Measurements from ENCODE around the gene CTNNBIP1. TPM values are rescaled to one million over a fixed set of nuclear protein-coding genes. Genes with fewer than 3 reads are reported as not detected.

Gene CTNNBIP1
- total and polyA plus RNA-seq, 2 of the 8 experiments (the other 6 are each of a cell fraction or from before 2014, with no cell fraction given), result 40.9 to 46.6 TPM

- H3K4ac ChIP-seq (replicated peaks; ENCODE audit: insufficient read length, low read depth, low read length), result no peak overlapping the region
- CTCF ChIA-PET (ENCODE audit: partially characterized antibody), result interaction anchor here (0.8 kb wide), 1 partner anchor 27 kb away, joined by 3 read pairs; no protein-coding TSS in a partner anchor
- H2BK12ac ChIP-seq (ENCODE audit: low read depth, low read length), result no peak overlapping the region
- no peak overlapping the region for H3K27ac ChIP-seq (ENCODE audit: low read depth, low read length)
- DNase-seq (ENCODE audit: low read depth in 1 of 2, low spot score in 2 of 2) (no peak), FAIRE-seq (no peak)
- no peak overlapping the region for H3K4me3 ChIP-seq (ENCODE audit: extremely low read depth in 1 of 4, insufficient read depth in 2 of 4, low read depth in 3 of 4, low read length in 4 of 4)
- H3K23ac ChIP-seq (ENCODE audit: insufficient read length), result no peak overlapping the region
- no peak overlapping the region for H3K4me2 ChIP-seq (ENCODE audit: insufficient read depth in 1 of 2, low read depth in 2 of 2, low read length in 2 of 2)
- no peak overlapping the region for H2AFZ ChIP-seq (ENCODE audit: low read length)
- no peak overlapping the region for H2BK5ac ChIP-seq (ENCODE audit: low read depth, low read length)
- no peak overlapping the region for H4K8ac ChIP-seq (ENCODE audit: extremely low read depth, insufficient read depth, low read length)
- no peak overlapping the region for H3K9ac ChIP-seq (replicated peaks in 1 of 4; ENCODE audit: extremely low read depth in 1 of 4, low read depth in 3 of 4, low read length in 3 of 4)
- H3K4me1 ChIP-seq (replicated peaks in 1 of 4; ENCODE audit: control insufficient read depth in 3 of 4, insufficient read depth in 4 of 4, low read length in 3 of 4), result peaks cover 0 to 4% (median 3%) of the 10 kb centered on the region in 4 experiments; a peak in 2 of 7 replicates
- no peaks in the 10 kb centered on the region for H3K9me3 ChIP-seq (ENCODE audit: insufficient read depth in 2 of 2, low read depth in 1 of 2, low read length in 1 of 2)
- peaks cover 25 to 96% of the 10 kb centered on the region in 2 experiments for H3K79me2 ChIP-seq (ENCODE audit: control insufficient read depth in 1 of 2, insufficient read depth in 2 of 2, low read length in 2 of 2)
- H2BK20ac ChIP-seq (ENCODE audit: low read length), result no peak overlapping the region
- H3K56ac ChIP-seq (replicated peaks; ENCODE audit: insufficient read length, low read depth, low read length), result no peak overlapping the region
- peaks cover 7% of the 10 kb centered on the region for H3K79me1 ChIP-seq (ENCODE audit: low read depth, low read length)
- H3K14ac ChIP-seq (ENCODE audit: insufficient read length), result no peak overlapping the region
- 90% methylated on average over 6 of the region's 6 CpGs; no CpG with 5 or more reads in 1 of the 2 experiments for WGBS, 2 experiments (ENCODE audit: extremely low coverage in 1 of 2, insufficient coverage in 1 of 2, insufficient read length in 1 of 2, insufficient replicate concordance in 2 of 2, low coverage in 1 of 2, low lambda C conversion rate in 2 of 2, missing lambda C conversion rate in 1 of 2)
- no peak overlapping the region for H3K18ac ChIP-seq (ENCODE audit: extremely low read depth, low read length)
- H3K23me2 ChIP-seq (ENCODE audit: low read depth, low read length), result peaks cover 2% of the 10 kb centered on the region; the same call in 1 of the 2 replicates
- H3K27me3 ChIP-seq (replicated peaks in 1 of 4; ENCODE audit: control insufficient read depth in 3 of 4, extremely low read depth in 1 of 4, insufficient read depth in 3 of 4, low read length in 3 of 4), result no peaks in the 10 kb centered on the region
- H2AK5ac ChIP-seq (ENCODE audit: low read depth, low read length), result no peak overlapping the region
- H4K20me1 ChIP-seq (replicated peaks in 1 of 2; ENCODE audit: control insufficient read depth in 1 of 2, insufficient read depth in 2 of 2, low read length in 2 of 2), result peaks cover 14 to 18% of the 10 kb centered on the region in 2 experiments
- H2BK15ac ChIP-seq (ENCODE audit: low read length), result no peak overlapping the region
- H2BK120ac ChIP-seq (replicated peaks; ENCODE audit: low read depth, low read length), result no peak overlapping the region
- H4K91ac ChIP-seq (replicated peaks; ENCODE audit: insufficient read length, low read length), result no peak overlapping the region
- POLR2A ChIA-PET (ENCODE audit: partially characterized antibody), result no interaction called here
- H4K5ac ChIP-seq (ENCODE audit: insufficient read length, low read depth, low read length), result no peak overlapping the region
- H3K36me3 ChIP-seq (ENCODE audit: control insufficient read depth in 2 of 4, insufficient read depth in 4 of 4, low read length in 3 of 4), result no peaks in the 10 kb centered on the region
- TF ChIP-seq SP4 (IDR thresholded peaks at IDR 0.05; ENCODE audit: low read length), result no peak
- no peak for TF ChIP-seq FOSL1 (IDR thresholded peaks at IDR 0.05; ENCODE audit: insufficient read depth, low read depth, low read length)
- TF ChIP-seq, protein P1, sequence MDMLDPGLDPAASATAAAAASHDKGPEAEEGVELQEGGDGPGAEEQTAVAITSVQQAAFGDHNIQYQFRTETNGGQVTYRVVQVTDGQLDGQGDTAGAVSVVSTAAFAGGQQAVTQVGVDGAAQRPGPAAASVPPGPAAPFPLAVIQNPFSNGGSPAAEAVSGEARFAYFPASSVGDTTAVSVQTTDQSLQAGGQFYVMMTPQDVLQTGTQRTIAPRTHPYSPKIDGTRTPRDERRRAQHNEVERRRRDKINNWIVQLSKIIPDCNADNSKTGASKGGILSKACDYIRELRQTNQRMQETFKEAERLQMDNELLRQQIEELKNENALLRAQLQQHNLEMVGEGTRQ (IDR thresholded peaks at IDR 0.05; ENCODE audit: low read length), result no peak
- TF ChIP-seq SIN3A (conservative IDR thresholded peaks at IDR 0.05 in 1 of 2, IDR thresholded peaks at IDR 0.05 in 1 of 2; ENCODE audit: low read depth in 1 of 2, low read length in 2 of 2), result no peak
- TF ChIP-seq RAD21 (IDR thresholded peaks at IDR 0.05 in 1 of 2, conservative IDR thresholded peaks at IDR 0.05 in 1 of 2; ENCODE audit: low read depth in 2 of 2, low read length in 2 of 2), result no peak
- no peak for TF ChIP-seq RXRA (IDR thresholded peaks at IDR 0.05; ENCODE audit: insufficient read depth, low read depth, low read length)
Measured at GRCh38 chr1:9811239-9811966, 98.7 kb downstream of the CTNNBIP1 start.
